HCT116 (cell line): ENCODE measurements around the gene SERPING1. TPM values are rescaled to one million over a fixed set of nuclear protein-coding genes. Genes with fewer than 3 reads are reported as not detected.

Source experiments
- ATAC-seq: fragments of 200-7000 bp; cut with Tn5 transposase; 2 replicates; pipeline ENCODE4 v1.9.1; 2020; ENCODE audit warnings: mild to moderate bottlenecking, moderate library complexity
- BruUV-seq: library from RNA; stranded (reverse); fragments of 400-500 nt; replicated peaks from 2 replicates; lab custom pipeline; 2021; lab: Mats Ljungman, UMichigan
- CTCF ChIA-PET: fragments of 300-600 bp; sonication (Branson Sonifier 250); formaldehyde crosslinking; loops from one replicate; lab custom pipeline; 2021; ENCODE audit warnings: antibody characterized with exemption; lab: Charles Lee
- POLR2A ChIA-PET: fragments of 300-600, 350-600 bp; sonication (Branson Sonifier 250); formaldehyde crosslinking; loops from one replicate; lab custom pipeline; 2021; ENCODE audit warnings: antibody characterized with exemption; lab: Charles Lee
- RAD21 ChIA-PET, 2 experiments: fragments of 300-600 bp; sonication (Branson Sonifier 250); formaldehyde crosslinking; loops; one replicate each; lab custom pipeline; 2023; ENCODE audit warnings: low total read pairs in 2 of 2; ENCODE audit not compliant: uncharacterized antibody in 2 of 2, unreplicated experiment in 2 of 2, low non-redundant PET in 1 of 2; lab: Charles Lee
- DNase-seq: peaks from one replicate; pipeline ENCODE4 v3.0.0-alpha.2; 2010; ENCODE audit warnings: low read depth, low spot score
- H2AFZ ChIP-seq: fragments of 200-600 bp; shearing (Covaris generic), sonication (generic); 2 replicates; pipeline ENCODE4 v1.6.1; 2017; ENCODE audit warnings: low read depth, mixed run types, mixed read lengths, antibody characterized with exemption, low read length; ENCODE audit not compliant: poor library complexity, severe bottlenecking
- H3K27ac ChIP-seq: 2 replicates; pipeline ENCODE4 v1.5.1; 2012; ENCODE audit warnings: low read depth, low read length
- H3K27me3 ChIP-seq: fragments of 200-600 bp; sonication (generic); 2 replicates; pipeline ENCODE4 v1.6.1; 2016; ENCODE audit warnings: mixed run types, low read length, mixed read lengths; ENCODE audit not compliant: insufficient read depth
- H3K36me3 ChIP-seq, 2 experiments: fragments of 200-500 bp in 1 of 2; fragments of 200-600 bp in 1 of 2; sonication (Bioruptor generic) in 1 of 2; sonication (generic) in 1 of 2; 2 replicates each; pipeline versions ENCODE4 v1.5.1 to v1.6.1; 2014 to 2016; ENCODE audit warnings: low read length in 2 of 2, inconsistent platforms in 1 of 2, mixed read lengths in 1 of 2, mixed run types in 1 of 2; ENCODE audit not compliant: insufficient read depth in 2 of 2, control insufficient read depth in 1 of 2
- H3K4me1 ChIP-seq, 2 experiments: fragments of 200-600 bp in 1 of 2; sonication (generic) in 1 of 2; 2 replicates each; pipeline versions ENCODE4 v1.5.1 to v1.6.1; 2012 to 2017; ENCODE audit warnings: low read length in 2 of 2, inconsistent platforms in 1 of 2, mild to moderate bottlenecking in 1 of 2, mixed read lengths in 1 of 2, mixed run types in 1 of 2, moderate library complexity in 1 of 2; ENCODE audit not compliant: insufficient read depth in 2 of 2, control insufficient read depth in 1 of 2
- H3K4me2 ChIP-seq: fragments of 200-600 bp; sonication (generic); 2 replicates; pipeline ENCODE4 v1.6.1; 2017; ENCODE audit warnings: mixed run types, low read length, mixed read lengths
- H3K4me3 ChIP-seq, 2 experiments: fragments of 200-600 bp in 1 of 2; sonication (generic) in 1 of 2; replicated peaks in 1 of 2; 2 replicates each; pipeline ENCODE4 v1.5.1; 2011 to 2016; ENCODE audit warnings: low read length in 2 of 2, control low read depth in 1 of 2, low read depth in 1 of 2, mild to moderate bottlenecking in 1 of 2, mixed read lengths in 1 of 2, mixed run types in 1 of 2
- H3K79me2 ChIP-seq: fragments of 200-600 bp; sonication (generic); 2 replicates; pipeline ENCODE4 v1.6.1; 2017; ENCODE audit warnings: mild to moderate bottlenecking, mixed run types, low read length, moderate library complexity, mixed read lengths; ENCODE audit not compliant: insufficient read depth
- H3K9ac ChIP-seq: fragments of 200-600 bp; sonication (generic); 2 replicates; pipeline ENCODE4 v1.6.1; 2016; ENCODE audit warnings: low read length, mixed read lengths
- H3K9me2 ChIP-seq: fragments of 200-600 bp; sonication (generic), shearing (Covaris generic); 2 replicates; pipeline ENCODE4 v1.6.1; 2017; ENCODE audit warnings: mixed run types, mild to moderate bottlenecking, moderate library complexity; ENCODE audit not compliant: insufficient read depth
- H3K9me3 ChIP-seq, 2 experiments: fragments of 200-500 bp in 1 of 2; fragments of 200-600 bp in 1 of 2; sonication (Bioruptor generic) in 1 of 2; sonication (generic) in 1 of 2; 2 replicates each; pipeline ENCODE4 v1.6.1; 2014 to 2017; ENCODE audit warnings: low read length in 2 of 2, mixed read lengths in 2 of 2, inconsistent platforms in 1 of 2, low read depth in 1 of 2, mild to moderate bottlenecking in 1 of 2, mixed run types in 1 of 2, moderate library complexity in 1 of 2; ENCODE audit not compliant: control insufficient read depth in 1 of 2, insufficient read depth in 1 of 2
- H4K20me1 ChIP-seq: fragments of 200-600 bp; sonication (generic), shearing (Covaris generic); 2 replicates; pipeline ENCODE4 v1.6.1; 2017; ENCODE audit warnings: mixed run types, mild to moderate bottlenecking, moderate library complexity; ENCODE audit not compliant: insufficient read depth
- ATF3 ChIP-seq: IDR thresholded peaks from 2 replicates; pipeline ENCODE4 v1.6.1; 2012
- CBX3 ChIP-seq: IDR thresholded peaks from 2 replicates; pipeline ENCODE4 v1.6.1; 2012; ENCODE audit warnings: low read depth
- CEBPB ChIP-seq: IDR thresholded peaks from 2 replicates; pipeline ENCODE4 v1.6.1; 2012; ENCODE audit warnings: low read depth
- ELF1 ChIP-seq: IDR thresholded peaks from 2 replicates; pipeline ENCODE4 v1.6.1; 2012; ENCODE audit warnings: low read depth, borderline replicate concordance
- EZH2 ChIP-seq: fragments of 200-600 bp; sonication (generic); IDR thresholded peaks from 2 replicates; pipeline ENCODE4 v1.6.1; 2017; ENCODE audit warnings: antibody characterized with exemption, mixed run types
- EZH2phosphoT487 ChIP-seq: fragments of 200-600 bp; IDR thresholded peaks from 2 replicates; pipeline ENCODE4 v1.6.1; 2018; ENCODE audit warnings: antibody characterized with exemption, borderline replicate concordance
- FOSL1 ChIP-seq: IDR thresholded peaks from 2 replicates; pipeline ENCODE4 v1.6.1; 2012; ENCODE audit warnings: low read depth
- JUND ChIP-seq: IDR thresholded peaks from 2 replicates; pipeline ENCODE4 v1.6.1; 2012
- MAX ChIP-seq: IDR thresholded peaks from 2 replicates; pipeline ENCODE4 v1.6.1; 2012
- POLR2A ChIP-seq: IDR thresholded peaks from 2 replicates; pipeline ENCODE4 v1.7.0; 2011; ENCODE audit warnings: borderline replicate concordance; ENCODE audit not compliant: insufficient read depth, insufficient read length; ENCODE audit errors: extremely low read depth
- POLR2AphosphoS5 ChIP-seq: IDR thresholded peaks from 2 replicates; pipeline ENCODE4 v1.6.1; 2011; ENCODE audit warnings: mild to moderate bottlenecking, low read depth, low read length, moderate library complexity
- REST ChIP-seq: IDR thresholded peaks from 2 replicates; pipeline ENCODE4 v1.6.1; 2012; ENCODE audit warnings: low read depth
- SIN3A ChIP-seq: IDR thresholded peaks from 2 replicates; pipeline ENCODE4 v1.6.1; 2012; ENCODE audit warnings: low read depth
- SP1 ChIP-seq: IDR thresholded peaks from 2 replicates; pipeline ENCODE4 v1.6.1; 2012; ENCODE audit warnings: low read depth
- SRF ChIP-seq: IDR thresholded peaks from 2 replicates; pipeline ENCODE4 v1.6.1; 2012; ENCODE audit warnings: low read depth
- TCF7L2 ChIP-seq: IDR thresholded peaks from 2 replicates; pipeline ENCODE4 v1.7.0; 2011; ENCODE audit warnings: borderline replicate concordance, inconsistent platforms; ENCODE audit not compliant: insufficient read depth, insufficient read length; ENCODE audit errors: extremely low read depth
- ZFX ChIP-seq: fragments of 450-650 bp; IDR thresholded peaks from 2 replicates; pipeline ENCODE4 v1.6.1; 2017
- ZNF274 ChIP-seq: fragments of 200-500 bp; sonication (Bioruptor generic); IDR thresholded peaks from 2 replicates; pipeline ENCODE4 v1.6.1; 2014; ENCODE audit warnings: mild to moderate bottlenecking, low read depth, low read length, inconsistent platforms
- intact Hi-C: fragments of 100-400 bp; cut with micrococcal nuclease; formaldehyde crosslinking; loops from 2 replicates; pipeline ENCODE4 v1.10.0; 2022
- total RNA-seq: library from RNA; stranded (reverse); gene quantifications from one replicate; pipeline ENCODE4 v1.2.1, GENCODE V29; 2021; ENCODE audit not compliant: unreplicated experiment

SERPING1 gene
- total RNA-seq, 1 experiment from 2014 or later = 3.4 TPM

- no peak overlapping the region for H2AFZ ChIP-seq
- H3K27me3 ChIP-seq = no peaks in the 10 kb centered on the region
- H3K9me2 ChIP-seq = no peaks in the 10 kb centered on the region
- no peaks in the 10 kb centered on the region for H3K4me1 ChIP-seq
- ATAC-seq = no peak
- TF ChIP-seq SIN3A (no peak), POLR2AphosphoS5 (no peak), EZH2phosphoT487 (no peak), CBX3 (no peak), SRF (no peak), ZNF274 (no peak), EZH2 (no peak), POLR2A (no peak), MAX (no peak), SP1 (no peak), CEBPB (no peak), JUND (no peak), REST (no peak), TCF7L2 (no peak), ELF1 (no peak), ATF3 (no peak), ZFX (no peak), FOSL1 (no peak)
- CTCF ChIA-PET = interaction anchor here (1.3 kb wide), 1 partner anchor 22 kb away, joined by 4 read pairs; no protein-coding TSS in a partner anchor
- BruUV-seq = no TSS peak
- no peak for DNase-seq
- H3K9me3 ChIP-seq = peaks cover 10 to 14% of the 10 kb centered on the region in 2 experiments; a peak in 3 of 4 replicates
- no peak overlapping the region for H3K4me3 ChIP-seq
- RAD21 ChIA-PET = no interaction called here
- POLR2A ChIA-PET = no interaction called here
- H3K9ac ChIP-seq = no peak overlapping the region
- H3K79me2 ChIP-seq = no peaks in the 10 kb centered on the region
- intact Hi-C loops = no loop called here
- no peaks in the 10 kb centered on the region for H3K36me3 ChIP-seq
- no peak overlapping the region for H3K4me2 ChIP-seq
- H4K20me1 ChIP-seq = no peaks in the 10 kb centered on the region
- no peak overlapping the region for H3K27ac ChIP-seq
Measured at GRCh38 chr11:57622263-57622662, 24.8 kb downstream of the SERPING1 start.
